ENCODE data around the gene NEK4. TPM values are rescaled to one million over a fixed set of nuclear protein-coding genes. Genes with fewer than 3 reads are reported as not detected.

NEK4 gene
- 17.7 and 21.3 TPM in 2 replicates for total RNA-seq (2014; rRNA removed; shearing (Covaris generic))

DNA sequence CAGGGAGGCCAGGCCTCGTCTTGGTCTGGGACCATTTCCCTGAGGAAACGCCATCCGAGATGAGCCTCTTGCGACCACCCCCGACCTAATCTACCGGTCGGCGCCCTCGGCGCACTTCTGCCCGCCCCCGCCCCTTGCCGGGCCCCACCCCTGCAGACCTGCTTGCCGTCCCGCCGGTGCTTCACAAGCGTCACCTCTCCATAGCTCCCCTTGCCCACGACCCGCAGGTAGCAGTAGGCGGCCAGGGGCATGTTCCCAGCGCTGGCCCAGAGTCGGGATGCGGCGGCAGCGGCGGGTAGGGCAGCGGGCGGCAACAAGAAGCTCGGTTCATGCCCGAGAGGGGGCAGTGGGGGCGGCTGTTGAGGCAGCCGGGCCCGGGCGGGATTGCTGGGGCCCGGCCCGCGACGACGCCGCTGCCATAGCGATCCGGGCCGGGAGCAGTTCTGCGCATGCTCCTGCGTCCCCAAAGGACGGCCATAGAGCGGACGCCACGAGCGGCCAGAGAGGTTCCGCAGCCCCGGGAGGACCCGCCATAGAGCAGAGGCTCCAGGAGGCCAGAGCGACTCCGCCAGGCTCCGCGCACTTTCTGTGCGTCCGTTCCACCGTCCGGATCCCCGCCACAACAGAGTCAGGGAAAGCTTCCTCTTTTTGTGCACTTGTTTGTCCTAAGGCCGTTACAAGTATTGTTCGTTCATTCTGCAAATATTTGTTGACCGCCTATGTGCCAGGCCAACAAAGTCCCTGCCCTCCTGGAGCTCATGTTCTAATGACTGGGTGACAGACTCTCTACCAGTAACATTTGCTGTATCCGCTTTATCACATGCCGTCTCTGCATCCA, at the start of gene NEK4:
NEK4 (minus strand) TSS at position 445 of the 838 bp plus-strand sequence; CDS start at position 251, 194 bp downstream.
- DNase-seq (ENCODE audit: low read depth) = peak; percentile 89

DNA sequence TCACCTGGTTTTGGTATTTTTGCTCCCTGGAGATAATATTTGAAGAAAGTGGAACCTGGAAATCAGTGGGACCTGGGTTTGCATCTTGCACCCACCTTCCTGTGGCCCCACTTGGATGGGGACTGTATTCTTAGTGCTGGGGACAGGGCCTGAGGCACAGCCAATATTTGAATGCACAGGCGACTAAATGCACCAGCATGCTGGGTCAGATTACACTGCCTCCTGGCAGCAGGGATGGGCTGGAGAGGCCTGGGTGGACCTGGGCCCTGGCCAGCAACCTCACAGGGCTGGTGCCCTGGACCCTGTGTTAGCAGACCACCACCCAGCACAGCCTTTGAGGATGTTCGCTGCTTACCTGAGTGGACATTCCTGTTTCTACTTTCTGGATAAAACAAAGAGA, 49.2 kb upstream of the NEK4 start:
- no peak for DNase-seq (ENCODE audit: low read depth)

DNA sequence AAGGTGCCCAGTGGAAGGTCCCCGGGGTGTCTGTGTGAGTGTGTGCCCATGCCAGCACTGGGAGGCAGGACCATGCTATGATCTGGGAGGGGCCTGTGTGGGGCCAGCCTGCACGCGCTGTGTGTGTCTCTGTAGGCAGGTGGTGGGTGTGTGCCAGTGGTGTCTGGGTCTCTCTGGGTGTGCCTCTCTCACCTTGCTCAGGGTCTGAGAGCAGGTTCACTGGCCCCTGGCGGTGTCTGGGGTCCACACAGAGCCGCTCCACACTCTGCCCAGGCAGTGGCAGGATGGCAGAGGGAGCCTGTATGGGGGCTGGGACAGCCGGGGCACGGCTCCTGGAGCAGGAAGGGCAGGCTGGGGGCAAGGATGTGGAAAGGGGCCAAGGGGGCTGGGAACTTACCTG, 47.1 kb upstream of the NEK4 start:
- no peak for DNase-seq (ENCODE audit: low read depth)

DNA sequence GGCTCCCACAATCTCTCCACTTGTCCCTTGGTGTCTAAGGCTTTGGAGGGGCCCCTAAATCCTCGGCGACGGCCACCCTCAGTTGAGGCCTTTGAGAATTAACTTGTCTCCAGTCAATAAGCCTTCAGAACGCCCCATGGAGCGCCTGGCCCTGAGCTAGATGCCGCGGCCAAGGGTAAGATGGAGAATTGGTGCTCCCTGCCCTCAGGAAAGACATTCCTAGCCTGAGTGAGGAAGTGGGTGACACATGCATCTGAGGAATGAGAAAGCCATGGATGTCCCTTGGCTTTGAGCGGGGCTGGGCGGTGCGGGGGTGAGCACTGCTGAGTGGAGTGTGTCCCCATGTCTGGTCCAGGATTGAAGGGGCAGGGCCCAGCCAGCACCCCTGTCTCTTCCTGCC, 46.5 kb upstream of the NEK4 start:
- no peak for DNase-seq (ENCODE audit: low read depth)

DNA sequence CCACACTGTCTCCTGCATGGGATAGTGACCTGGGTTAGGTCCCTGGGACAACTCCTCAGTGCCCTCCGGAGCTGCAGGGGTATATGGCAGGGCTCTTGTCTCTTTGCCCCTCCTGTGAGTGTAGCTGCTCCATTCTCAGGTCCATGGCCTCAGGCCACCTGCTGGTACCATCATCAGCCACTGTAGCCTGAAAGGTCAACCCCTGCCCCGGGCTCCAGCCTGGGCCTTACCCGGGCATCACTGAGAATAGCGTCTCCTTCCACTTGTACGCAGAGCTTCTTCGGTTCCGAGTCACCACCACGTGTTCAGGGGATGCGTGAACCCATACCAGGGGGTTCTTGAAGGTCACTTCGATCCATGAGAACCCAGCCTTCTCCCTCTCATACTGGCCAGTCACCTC, 45.9 kb upstream of the NEK4 start:
- no peak for DNase-seq (ENCODE audit: low read depth)

DNA sequence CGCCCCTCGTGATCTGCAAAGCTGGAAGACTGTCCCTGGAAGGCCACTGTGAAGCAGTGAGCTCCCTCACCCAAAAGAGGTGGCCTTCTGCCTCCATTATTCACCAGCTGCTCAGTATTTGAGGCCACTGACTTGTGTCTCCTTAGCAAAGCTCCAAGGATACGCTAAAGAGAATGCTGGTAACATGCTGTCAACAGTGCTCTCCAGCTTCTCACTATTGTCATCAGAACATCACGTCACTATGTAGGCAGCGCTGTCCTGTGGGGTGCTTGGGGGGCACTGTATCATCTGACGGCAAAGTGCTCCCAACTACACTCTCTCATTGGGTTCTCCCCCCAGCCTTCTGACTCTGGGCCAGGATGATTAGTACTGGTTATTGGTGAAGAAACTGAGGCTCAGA, 45.5 kb upstream of the NEK4 start:
- DNase-seq (ENCODE audit: low read depth) = no peak

DNA sequence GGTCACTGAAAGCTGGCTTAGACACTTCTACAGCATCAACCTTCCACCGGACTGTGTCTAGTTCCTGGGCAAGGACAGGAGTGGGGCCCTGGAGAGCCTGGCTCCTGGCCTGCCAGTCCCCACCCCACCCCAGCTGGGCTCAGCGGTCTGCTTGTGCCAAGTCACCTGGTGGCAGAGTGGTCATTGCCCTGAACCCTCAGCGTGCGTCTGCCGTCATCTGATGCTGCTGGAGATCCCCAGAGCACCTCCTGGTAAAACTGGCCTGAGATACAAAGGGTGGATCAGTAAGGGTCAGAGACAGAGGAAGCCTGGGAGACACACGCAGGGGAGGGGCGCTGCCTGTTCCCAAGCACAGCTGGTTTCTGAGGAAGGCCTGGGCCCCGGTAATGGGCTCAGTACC, 43.1 kb upstream of the NEK4 start:
- no peak for DNase-seq (ENCODE audit: low read depth)

- DNase-seq (ENCODE audit: low read depth) = no peak
These were observed 40.8 kb upstream of the NEK4 start for GRCh38 chr3:52811452-52812011.

DNA sequence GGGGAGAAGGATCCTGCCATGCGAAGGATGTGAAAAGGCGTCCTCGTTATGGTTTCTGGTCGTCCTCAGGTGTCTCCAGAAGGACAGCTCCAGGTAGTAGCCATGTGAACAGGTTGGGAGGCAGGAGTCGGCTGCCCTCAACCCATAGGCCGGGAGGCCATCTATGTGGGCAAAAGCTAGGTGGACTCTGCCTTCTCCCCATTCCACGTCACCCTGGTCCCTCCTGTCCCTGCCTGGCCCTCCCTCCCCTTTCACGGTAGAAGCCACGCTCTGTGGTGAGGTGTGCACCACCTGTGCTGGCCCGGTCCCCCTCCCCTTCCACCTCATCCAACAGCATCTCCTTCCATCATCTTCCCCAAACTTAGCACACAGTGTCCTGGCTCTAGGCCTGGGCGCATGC, 40.2 kb upstream of the NEK4 start:
- DNase-seq (ENCODE audit: low read depth) = no peak

GRCh38 chr3:52809662-52810377, 39.1 kb upstream of the NEK4 start:
- DNase-seq (ENCODE audit: low read depth) = no peak

DNA sequence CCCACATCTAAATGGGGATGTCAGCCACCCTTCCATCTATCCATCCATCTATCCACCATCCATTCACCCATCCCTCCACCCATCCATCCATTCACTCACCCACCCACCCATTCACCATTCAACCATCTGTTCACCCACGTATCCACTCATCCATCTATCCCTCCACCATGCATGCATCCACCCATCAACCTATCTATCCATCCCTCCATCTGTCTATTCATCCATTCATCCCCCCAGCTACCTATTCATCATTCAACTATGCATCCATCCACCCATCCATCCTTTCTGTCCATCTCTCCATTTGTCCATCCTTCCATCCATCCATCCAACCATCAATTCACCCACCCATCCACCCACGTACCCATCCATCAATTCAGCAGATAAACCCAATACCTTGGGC, 38.4 kb upstream of the NEK4 start:
- no peak for DNase-seq (ENCODE audit: low read depth)

DNA sequence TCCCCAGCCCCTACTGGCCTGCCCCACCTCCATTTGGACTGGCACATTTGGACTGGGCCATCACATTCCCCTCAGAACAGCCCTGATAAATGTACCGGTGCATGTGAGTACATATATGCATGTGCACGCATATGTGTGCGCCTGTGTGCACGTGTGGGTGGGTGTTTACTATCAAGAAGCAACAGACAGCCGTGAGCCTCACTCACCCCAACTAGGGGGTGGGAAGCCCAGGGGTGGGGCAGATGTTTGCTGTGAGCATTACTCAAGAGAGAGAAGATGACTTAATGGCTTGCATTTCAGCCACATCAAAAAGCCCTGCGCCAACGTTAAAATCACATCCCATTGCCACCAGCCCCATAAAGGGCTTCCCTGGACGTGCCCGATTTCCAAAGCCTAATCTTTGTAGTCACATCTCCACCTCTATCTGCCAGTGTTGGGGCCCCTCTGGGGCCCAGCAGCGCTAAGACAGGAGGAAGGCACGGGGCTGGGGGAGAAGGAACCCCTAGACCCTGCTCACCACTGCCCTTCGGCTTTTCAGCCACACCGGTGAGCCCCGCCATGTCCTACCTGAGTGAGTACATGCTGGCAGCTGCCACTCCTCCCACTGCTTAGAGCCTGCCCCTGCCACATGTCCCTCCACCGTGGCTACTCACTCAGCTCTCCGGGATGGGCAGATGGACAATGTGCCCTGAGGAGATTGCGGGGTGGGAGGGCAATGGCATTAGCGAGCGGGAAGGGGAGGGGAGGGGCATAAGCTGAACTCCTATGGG, 34.7 kb upstream of the NEK4 start:
- DNase-seq (ENCODE audit: low read depth) = no peak

GRCh38 chr3:52801839-52802238, 31.1 kb upstream of the NEK4 start:
- DNase-seq (ENCODE audit: low read depth) = no peak

GRCh38 chr3:52800079-52800478, 29.3 kb upstream of the NEK4 start:
- DNase-seq (ENCODE audit: low read depth) = no peak

DNA sequence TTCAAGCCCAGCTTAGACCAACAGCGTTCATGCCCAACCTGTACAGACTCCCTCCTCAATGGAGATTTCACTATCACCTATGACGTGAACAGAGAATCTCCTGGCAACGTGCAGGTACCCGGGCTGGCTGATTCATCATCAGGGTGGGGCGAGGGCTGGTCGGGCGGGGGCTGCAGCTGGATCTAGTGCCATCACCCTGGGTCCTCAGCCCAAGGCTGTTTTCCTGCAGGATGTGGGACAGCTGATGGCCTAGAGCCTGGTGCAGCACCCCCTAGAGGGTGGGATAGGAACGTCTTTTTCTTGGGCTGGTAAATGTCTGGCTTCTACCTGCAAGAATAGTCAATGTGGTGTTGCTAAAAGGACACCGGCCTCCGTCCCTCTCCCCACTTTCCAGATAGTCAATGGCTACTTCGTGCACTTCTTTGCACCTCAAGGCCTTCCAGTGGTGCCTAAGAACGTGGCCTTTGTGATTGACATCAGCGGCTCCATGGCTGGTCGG, 28.3 kb upstream of the NEK4 start:
- DNase-seq (ENCODE audit: low read depth) = no peak

- no peak for DNase-seq (ENCODE audit: low read depth)
These were observed 27.7 kb upstream of the NEK4 start for GRCh38 chr3:52798376-52798977.

- DNase-seq (ENCODE audit: low read depth) = no peak
These were observed 25.7 kb upstream of the NEK4 start for GRCh38 chr3:52796411-52796810.

DNA sequence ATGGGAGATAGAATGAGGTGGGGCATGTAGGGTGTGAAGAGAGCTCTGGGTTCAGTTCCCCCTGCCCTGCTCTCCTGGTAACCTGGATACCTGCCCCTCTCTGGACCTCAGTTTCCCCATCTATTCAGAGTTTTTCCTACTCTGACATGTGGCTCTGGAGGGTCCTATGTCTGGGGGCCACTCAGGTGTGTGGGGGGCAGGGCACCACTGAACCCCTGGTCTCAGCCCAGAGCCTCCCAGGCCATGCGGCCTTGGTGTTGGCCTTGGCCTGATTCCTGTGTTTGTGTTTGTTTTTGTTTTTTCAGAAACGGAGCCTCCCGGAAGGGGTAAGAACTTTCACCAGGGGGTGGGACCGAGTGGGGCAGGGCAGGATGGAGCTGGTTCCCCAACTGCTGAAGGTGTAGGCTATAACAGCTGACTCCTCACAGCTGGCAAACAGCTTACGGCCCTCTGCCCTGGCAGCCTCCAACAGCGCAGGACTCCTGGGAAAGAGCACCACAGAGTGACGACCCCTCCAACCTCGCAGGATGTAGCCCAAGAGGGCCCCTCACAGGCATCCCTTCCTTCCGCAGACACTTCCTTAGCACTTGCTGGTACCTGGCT, 24.7 kb upstream of the NEK4 start:
- no peak for DNase-seq (ENCODE audit: low read depth)

DNA sequence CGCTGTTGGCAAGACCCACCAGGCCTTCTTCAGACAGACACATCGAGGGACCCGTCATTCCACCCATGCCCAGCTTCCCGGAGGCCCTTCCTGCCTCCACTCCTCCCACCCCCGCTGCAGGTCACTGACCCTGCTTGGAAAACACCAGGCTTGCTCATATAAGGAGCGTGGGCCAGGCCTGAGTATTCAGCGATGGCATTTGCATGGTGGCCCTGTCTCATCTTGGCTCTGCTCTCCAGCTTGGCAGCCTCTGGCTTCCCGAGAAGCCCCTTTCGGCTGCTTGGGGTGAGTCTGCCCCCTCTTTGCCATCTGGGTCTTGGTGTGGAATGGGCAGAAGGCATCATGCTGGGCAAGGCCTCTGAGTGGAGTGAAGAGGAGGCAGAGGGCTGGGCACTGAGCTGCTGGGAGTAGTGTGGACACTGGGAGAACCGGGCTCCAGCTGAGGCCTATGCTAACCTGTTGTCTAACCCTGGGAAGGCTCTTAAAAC, 23.9 kb upstream of the NEK4 start, which contains the start of gene ITIH3:
ITIH3 (plus strand) TSS at position 185 of the 488 bp plus-strand sequence; CDS start at position 193, 8 bp downstream.
- DNase-seq (ENCODE audit: low read depth) = no peak

- DNase-seq (ENCODE audit: low read depth) = no peak
These were observed 23.2 kb upstream of the NEK4 start for GRCh38 chr3:52793702-52794611.

All from RPMI7951 (cell line).